GM12878 (cell line): ENCODE data around the gene FTSJ1. TPM values are rescaled to one million over a fixed set of nuclear protein-coding genes. Genes with fewer than 3 reads are reported as not detected.
A peak's percentile ranks its signal among the peaks of the same experiment; 100 is the strongest.

ENCODE experiments used
- ATAC-seq: fragments of 200-7000 bp; cut with Tn5 transposase; 3 replicates; pipeline ENCODE4 v1.9.1; 2020; ENCODE audit warnings: mild to moderate bottlenecking, moderate library complexity
- BruUV-seq: library from RNA; stranded (reverse); fragments of 400-500 nt; replicated peaks from 2 replicates; lab custom pipeline; 2021; lab: Mats Ljungman, UMichigan
- CTCF ChIA-PET: fragments of 300-600 bp; sonication (Branson Sonifier 250); formaldehyde crosslinking; extraction: SDS; loops from one replicate; lab custom pipeline; 2021; ENCODE audit warnings: inconsistent platforms; lab: Yijun Ruan, JAX
- POLR2A ChIA-PET: fragments of 350-600 bp; formaldehyde crosslinking; extraction: SDS; loops from one replicate; lab custom pipeline; 2021; ENCODE audit warnings: inconsistent platforms; lab: Charles Lee
- RAD21 ChIA-PET: fragments of 300-600 bp; sonication (Branson Sonifier 250); formaldehyde crosslinking; loops from one replicate; lab custom pipeline; 2023; ENCODE audit warnings: antibody characterized with exemption; ENCODE audit not compliant: unreplicated experiment; lab: Charles Lee
- SMC1A ChIA-PET: fragments of 300-600 bp; sonication (Branson Sonifier 250); formaldehyde crosslinking; loops from one replicate; lab custom pipeline; 2023; ENCODE audit not compliant: unreplicated experiment, uncharacterized antibody; lab: Charles Lee
- DNase-seq: peaks from one replicate; pipeline ENCODE4 v3.0.0-alpha.2; 2011; ENCODE audit warnings: low read depth, low spot score
- FAIRE-seq: peaks from 3 replicates; lab custom pipeline; 2011; peaks lifted over from hg19 to GRCh38; lab: Jason Lieb, UNC
- H2AFZ ChIP-seq: 2 replicates; pipeline ENCODE4 v1.6.0; 2011; ENCODE audit warnings: low read depth, low read length, control low read depth; ENCODE audit not compliant: control insufficient read depth
- H3K27ac ChIP-seq: 2 replicates; pipeline ENCODE4 v1.5.1; 2011; ENCODE audit warnings: control low read depth; ENCODE audit not compliant: control insufficient read depth, insufficient read depth
- H3K27me3 ChIP-seq, 2 experiments: replicated peaks in 1 of 2; 2 replicates each; pipeline versions ENCODE4 v1.6.0 to v1.6.1; 2011; ENCODE audit warnings: low read length in 1 of 2; ENCODE audit not compliant: control insufficient read depth in 2 of 2, insufficient read depth in 2 of 2
- H3K36me3 ChIP-seq, 2 experiments: 2 replicates each; pipeline ENCODE4 v1.5.1; 2011; ENCODE audit warnings: low read length in 1 of 2; ENCODE audit not compliant: control insufficient read depth in 2 of 2, insufficient read depth in 2 of 2
- H3K4me1 ChIP-seq: 2 replicates; pipeline ENCODE4 v1.6.1; 2011; ENCODE audit warnings: mild to moderate bottlenecking, low read length, moderate library complexity, mixed read lengths; ENCODE audit not compliant: control insufficient read depth, insufficient read depth
- H3K4me2 ChIP-seq: 2 replicates; pipeline ENCODE4 v1.6.0; 2011; ENCODE audit warnings: control low read depth; ENCODE audit not compliant: control insufficient read depth, insufficient read depth
- H3K4me3 ChIP-seq: fragments of 200-600 bp; sonication (generic); 2 replicates; pipeline ENCODE4 v1.5.1; 2016
- H3K79me2 ChIP-seq: 2 replicates; pipeline ENCODE4 v1.6.0; 2011; ENCODE audit warnings: low read length; ENCODE audit not compliant: control insufficient read depth, insufficient read depth
- H3K9ac ChIP-seq: 2 replicates; pipeline ENCODE4 v1.8.0; 2011; ENCODE audit warnings: low read length, control low read depth, mixed read lengths; ENCODE audit not compliant: control insufficient read depth, insufficient read depth
- H3K9me3 ChIP-seq: replicated peaks from 3 replicates; pipeline ENCODE4 v1.5.1; 2011; ENCODE audit warnings: mild to moderate bottlenecking, low read length; ENCODE audit not compliant: control insufficient read depth, insufficient read depth
- H4K20me1 ChIP-seq: 2 replicates; pipeline ENCODE4 v1.6.0; 2011; ENCODE audit not compliant: control insufficient read depth, insufficient read depth
- CBX5 ChIP-seq: sonication (generic); IDR thresholded peaks from 2 replicates; pipeline ENCODE4 v1.6.1; 2016; ENCODE audit warnings: low read depth, moderate library complexity, mild to moderate bottlenecking, inconsistent platforms
- CREB1 ChIP-seq: IDR thresholded peaks from 2 replicates; pipeline ENCODE4 v1.6.1; 2012; ENCODE audit warnings: low read depth, mild to moderate bottlenecking, inconsistent platforms
- FOXK2 ChIP-seq: fragments of 450-650 bp; IDR thresholded peaks from 2 replicates; pipeline ENCODE4 v1.6.1; 2017; ENCODE audit warnings: mild to moderate bottlenecking, moderate library complexity
- NFXL1 ChIP-seq: fragments of 450-650 bp; IDR thresholded peaks from 2 replicates; pipeline ENCODE4 v1.6.1; 2017; ENCODE audit warnings: antibody characterized with exemption, mild to moderate bottlenecking, borderline replicate concordance
- NR2C2 ChIP-seq: IDR thresholded peaks from 2 replicates; pipeline ENCODE4 v1.6.1; 2011; ENCODE audit warnings: borderline replicate concordance, low read depth; ENCODE audit not compliant: control insufficient read depth, insufficient read length
- POLR2A ChIP-seq: IDR thresholded peaks from 2 replicates; pipeline ENCODE4 v1.6.1; 2011; ENCODE audit warnings: low read depth, mild to moderate bottlenecking, low read length
- POU2F2 ChIP-seq: IDR thresholded peaks from 3 replicates; pipeline ENCODE4 v1.6.1; 2011; ENCODE audit warnings: low read depth, mild to moderate bottlenecking, low read length, borderline replicate concordance
- RAD21 ChIP-seq: IDR thresholded peaks from 2 replicates; pipeline ENCODE4 v1.6.1; 2011; ENCODE audit warnings: mild to moderate bottlenecking, low read depth, low read length, moderate library complexity; ENCODE audit not compliant: insufficient read depth
- RELA ChIP-seq: fragments of 450-650 bp; IDR thresholded peaks from 2 replicates; pipeline ENCODE4 v1.8.0; 2014; ENCODE audit warnings: borderline replicate concordance; ENCODE audit not compliant: partially characterized antibody
- RFX5 ChIP-seq: IDR thresholded peaks from 2 replicates; pipeline ENCODE4 v1.6.1; 2011; ENCODE audit warnings: low read depth, low read length, improper control_type of control experiment
- WGBS: methylation state at CpG from one replicate; pipeline ENCODE4 v1.1.6; 2016; ENCODE audit warnings: low lambda C conversion rate; ENCODE audit not compliant: insufficient replicate concordance, insufficient coverage; ENCODE audit errors: missing lambda C conversion rate; 5-methylcytosine and 5-hydroxymethylcytosine counted together
- in situ Hi-C: fragments of 300-500 bp; cut with MboI; formaldehyde crosslinking; loops from 9 replicates; pipeline ENCODE4 v1.14.3; 2018; ENCODE audit warnings: mixed read lengths
- intact Hi-C: fragments of 100-400 bp; cut with micrococcal nuclease; formaldehyde crosslinking; loops from one replicate; pipeline ENCODE4 v1.14.2; 2022; ENCODE audit not compliant: unreplicated experiment
- polyA plus RNA-seq, 11 experiments: library from polyadenylated mRNA; depleted of rRNA in 4 of 11; unstranded in 6 of 11; stranded (reverse) in 5 of 11; fragments of >200 nt; fragmentation: Nextera tagmentation in 4 of 11; fragmentation: Illumina TruSeq in 1 of 11; extraction: Ambion mirVana in 4 of 11; extraction: Trizol in 1 of 11; gene quantifications; 1 replicate in 1 of 11; 2 replicates in 10 of 11; pipeline versions ENCODE4 v1.2.1 to v1.2.3, GENCODE V29; 2011 to 2016; ENCODE audit warnings: inconsistent platforms in 2 of 11, missing spikeins in 2 of 11, low read depth in 1 of 11
- total RNA-seq, 4 experiments: library from RNA; depleted of rRNA in 3 of 4; stranded (reverse); fragments of >200 nt in 3 of 4; fragmentation: Illumina TruSeq in 1 of 4; extraction: Trizol in 1 of 4; gene quantifications; 2 replicates each; pipeline versions ENCODE4 v1.2.1 to v1.2.3, GENCODE V29; 2013 to 2021
- TF ChIP-seq, protein P1 (sequence below): fragments of 450-650 bp; IDR thresholded peaks from 2 replicates; pipeline ENCODE4 v1.6.1; 2017; ENCODE audit warnings: mild to moderate bottlenecking, low read depth, inconsistent platforms; ENCODE audit not compliant: poor library complexity, severe bottlenecking
- TF ChIP-seq, protein P2 (sequence below): fragments of 450-650 bp; IDR thresholded peaks from 2 replicates; pipeline ENCODE4 v1.6.1; 2018; ENCODE audit warnings: borderline replicate concordance, mild to moderate bottlenecking; ENCODE audit not compliant: partially characterized antibody
- TF ChIP-seq, protein P3 (sequence below), 3 experiments: IDR thresholded peaks in 2 of 3; conservative IDR thresholded peaks in 1 of 3; 2 replicates each; pipeline ENCODE4 v1.5.1; 2011; ENCODE audit warnings: low read depth in 3 of 3, low read length in 3 of 3, mild to moderate bottlenecking in 3 of 3, control low read depth in 2 of 3, moderate library complexity in 2 of 3, inconsistent platforms in 1 of 3, mixed read lengths in 1 of 3; ENCODE audit not compliant: control insufficient read depth in 2 of 3, insufficient read depth in 1 of 3; ENCODE audit errors: extremely low read depth in 1 of 3

Gene FTSJ1
- total and polyA plus RNA-seq, 10 of the 15 experiments (the other 5 are each of a cell fraction or from before 2014, with no cell fraction given): 8.8 to 87.8 (median 57.9) TPM

DNA sequence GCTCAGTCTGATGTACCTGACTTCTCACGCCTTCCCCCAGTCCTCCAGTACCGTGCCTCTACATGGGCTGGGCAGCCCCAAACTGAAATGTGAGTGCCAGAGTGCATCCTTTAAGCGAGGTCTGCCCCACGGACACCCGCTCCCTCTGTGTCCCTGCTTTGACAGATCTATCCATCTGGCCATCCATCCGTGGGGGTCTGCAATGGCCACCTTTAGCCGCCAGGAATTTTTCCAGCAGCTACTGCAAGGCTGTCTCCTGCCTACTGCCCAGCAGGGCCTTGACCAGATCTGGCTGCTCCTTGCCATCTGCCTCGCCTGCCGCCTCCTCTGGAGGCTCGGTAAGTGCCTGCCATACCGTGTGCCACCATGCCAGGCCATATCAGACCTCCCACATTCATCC, 33.6 kb downstream of the FTSJ1 start (continued):
- TF ChIP-seq, protein P1, sequence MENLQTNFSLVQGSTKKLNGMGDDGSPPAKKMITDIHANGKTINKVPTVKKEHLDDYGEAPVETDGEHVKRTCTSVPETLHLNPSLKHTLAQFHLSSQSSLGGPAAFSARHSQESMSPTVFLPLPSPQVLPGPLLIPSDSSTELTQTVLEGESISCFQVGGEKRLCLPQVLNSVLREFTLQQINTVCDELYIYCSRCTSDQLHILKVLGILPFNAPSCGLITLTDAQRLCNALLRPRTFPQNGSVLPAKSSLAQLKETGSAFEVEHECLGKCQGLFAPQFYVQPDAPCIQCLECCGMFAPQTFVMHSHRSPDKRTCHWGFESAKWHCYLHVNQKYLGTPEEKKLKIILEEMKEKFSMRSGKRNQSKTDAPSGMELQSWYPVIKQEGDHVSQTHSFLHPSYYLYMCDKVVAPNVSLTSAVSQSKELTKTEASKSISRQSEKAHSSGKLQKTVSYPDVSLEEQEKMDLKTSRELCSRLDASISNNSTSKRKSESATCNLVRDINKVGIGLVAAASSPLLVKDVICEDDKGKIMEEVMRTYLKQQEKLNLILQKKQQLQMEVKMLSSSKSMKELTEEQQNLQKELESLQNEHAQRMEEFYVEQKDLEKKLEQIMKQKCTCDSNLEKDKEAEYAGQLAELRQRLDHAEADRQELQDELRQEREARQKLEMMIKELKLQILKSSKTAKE: no peak
- TF ChIP-seq NFXL1 (no peak), RELA (no peak), CBX5 (no peak), POLR2A (no peak)
- TF ChIP-seq, protein P2, sequence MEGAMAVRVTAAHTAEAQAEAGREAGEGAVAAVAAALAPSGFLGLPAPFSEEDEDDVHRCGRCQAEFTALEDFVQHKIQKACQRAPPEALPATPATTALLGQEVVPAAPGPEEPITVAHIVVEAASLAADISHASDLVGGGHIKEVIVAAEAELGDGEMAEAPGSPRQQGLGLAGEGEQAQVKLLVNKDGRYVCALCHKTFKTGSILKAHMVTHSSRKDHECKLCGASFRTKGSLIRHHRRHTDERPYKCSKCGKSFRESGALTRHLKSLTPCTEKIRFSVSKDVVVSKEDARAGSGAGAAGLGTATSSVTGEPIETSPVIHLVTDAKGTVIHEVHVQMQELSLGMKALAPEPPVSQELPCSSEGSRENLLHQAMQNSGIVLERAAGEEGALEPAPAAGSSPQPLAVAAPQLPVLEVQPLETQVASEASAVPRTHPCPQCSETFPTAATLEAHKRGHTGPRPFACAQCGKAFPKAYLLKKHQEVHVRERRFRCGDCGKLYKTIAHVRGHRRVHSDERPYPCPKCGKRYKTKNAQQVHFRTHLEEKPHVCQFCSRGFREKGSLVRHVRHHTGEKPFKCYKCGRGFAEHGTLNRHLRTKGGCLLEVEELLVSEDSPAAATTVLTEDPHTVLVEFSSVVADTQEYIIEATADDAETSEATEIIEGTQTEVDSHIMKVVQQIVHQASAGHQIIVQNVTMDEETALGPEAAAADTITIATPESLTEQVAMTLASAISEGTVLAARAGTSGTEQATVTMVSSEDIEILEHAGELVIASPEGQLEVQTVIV: no peak

DNA sequence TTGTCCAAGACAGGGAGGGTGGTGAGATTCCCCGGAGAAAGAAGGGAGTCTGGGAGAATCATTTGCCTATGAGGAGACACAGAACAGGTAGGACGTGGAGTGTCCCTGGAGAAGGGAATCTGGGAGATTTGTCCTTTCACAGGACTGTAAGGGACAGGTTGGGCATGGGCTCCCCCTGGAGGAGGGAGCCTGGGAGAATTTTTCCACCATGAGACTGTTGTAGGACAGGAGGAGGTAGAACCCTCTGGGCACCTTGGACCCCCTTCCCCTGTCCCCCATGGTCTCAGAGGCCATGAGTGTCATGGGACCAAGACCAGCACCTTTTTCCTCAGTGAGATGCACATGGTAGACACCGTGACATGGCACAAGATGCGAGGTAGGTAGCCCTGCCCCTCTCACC, 35.6 kb downstream of the FTSJ1 start:
- no peaks in the 10 kb centered on the region for H3K27me3 ChIP-seq
- H3K27ac ChIP-seq: no peak overlapping the region
- FAIRE-seq (no peak), DNase-seq (no peak), ATAC-seq (no peak)
- ChIA-PET RAD21 (no interaction called here), SMC1A (no interaction called here), CTCF (no interaction called here), POLR2A (no interaction called here)
- 34% methylated on average over 4 of the region's 4 CpGs for WGBS
- intact Hi-C loops: no loop called here
- no peaks in the 10 kb centered on the region; the same call in 1 of the 2 replicates for H3K4me1 ChIP-seq
- H3K79me2 ChIP-seq: no peaks in the 10 kb centered on the region
- no peak overlapping the region for H2AFZ ChIP-seq
- H3K9ac ChIP-seq: no peak overlapping the region
- H3K4me3 ChIP-seq: no peak overlapping the region
- TF ChIP-seq NR2C2: no peak
- no peak for TF ChIP-seq FOXK2
- TF ChIP-seq RAD21: peak; percentile 33; the same call in 1 of the 2 replicates
- no peak for TF ChIP-seq CREB1
- TF ChIP-seq, protein P3, sequence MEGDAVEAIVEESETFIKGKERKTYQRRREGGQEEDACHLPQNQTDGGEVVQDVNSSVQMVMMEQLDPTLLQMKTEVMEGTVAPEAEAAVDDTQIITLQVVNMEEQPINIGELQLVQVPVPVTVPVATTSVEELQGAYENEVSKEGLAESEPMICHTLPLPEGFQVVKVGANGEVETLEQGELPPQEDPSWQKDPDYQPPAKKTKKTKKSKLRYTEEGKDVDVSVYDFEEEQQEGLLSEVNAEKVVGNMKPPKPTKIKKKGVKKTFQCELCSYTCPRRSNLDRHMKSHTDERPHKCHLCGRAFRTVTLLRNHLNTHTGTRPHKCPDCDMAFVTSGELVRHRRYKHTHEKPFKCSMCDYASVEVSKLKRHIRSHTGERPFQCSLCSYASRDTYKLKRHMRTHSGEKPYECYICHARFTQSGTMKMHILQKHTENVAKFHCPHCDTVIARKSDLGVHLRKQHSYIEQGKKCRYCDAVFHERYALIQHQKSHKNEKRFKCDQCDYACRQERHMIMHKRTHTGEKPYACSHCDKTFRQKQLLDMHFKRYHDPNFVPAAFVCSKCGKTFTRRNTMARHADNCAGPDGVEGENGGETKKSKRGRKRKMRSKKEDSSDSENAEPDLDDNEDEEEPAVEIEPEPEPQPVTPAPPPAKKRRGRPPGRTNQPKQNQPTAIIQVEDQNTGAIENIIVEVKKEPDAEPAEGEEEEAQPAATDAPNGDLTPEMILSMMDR (IDR thresholded peaks at IDR 0.05 in 2 of 3, conservative IDR thresholded peaks at IDR 0.05 in 1 of 3; ENCODE audit: control insufficient read depth in 2 of 3, extremely low read depth in 1 of 3, insufficient read depth in 1 of 3, low read depth in 3 of 3, low read length in 3 of 3): peak; percentile 4 to 33 (median 18); a peak in 3 of 6 replicates
- TF ChIP-seq POU2F2: no peak
- no peak for TF ChIP-seq RFX5
- BruUV-seq: no TSS peak
- in situ Hi-C loops: no loop called here
- no peaks in the 10 kb centered on the region for H4K20me1 ChIP-seq
- H3K4me2 ChIP-seq: no peak overlapping the region
- H3K36me3 ChIP-seq: no peaks in the 10 kb centered on the region
- no peaks in the 10 kb centered on the region for H3K9me3 ChIP-seq
